ENCODE data around the gene ABL1.
"Not testable (repeated sequence)": the region's sequence is repeated elsewhere in the genome, so short reads cannot be mapped to it uniquely, and the experiment has no call there.

ABL1 gene

DNA sequence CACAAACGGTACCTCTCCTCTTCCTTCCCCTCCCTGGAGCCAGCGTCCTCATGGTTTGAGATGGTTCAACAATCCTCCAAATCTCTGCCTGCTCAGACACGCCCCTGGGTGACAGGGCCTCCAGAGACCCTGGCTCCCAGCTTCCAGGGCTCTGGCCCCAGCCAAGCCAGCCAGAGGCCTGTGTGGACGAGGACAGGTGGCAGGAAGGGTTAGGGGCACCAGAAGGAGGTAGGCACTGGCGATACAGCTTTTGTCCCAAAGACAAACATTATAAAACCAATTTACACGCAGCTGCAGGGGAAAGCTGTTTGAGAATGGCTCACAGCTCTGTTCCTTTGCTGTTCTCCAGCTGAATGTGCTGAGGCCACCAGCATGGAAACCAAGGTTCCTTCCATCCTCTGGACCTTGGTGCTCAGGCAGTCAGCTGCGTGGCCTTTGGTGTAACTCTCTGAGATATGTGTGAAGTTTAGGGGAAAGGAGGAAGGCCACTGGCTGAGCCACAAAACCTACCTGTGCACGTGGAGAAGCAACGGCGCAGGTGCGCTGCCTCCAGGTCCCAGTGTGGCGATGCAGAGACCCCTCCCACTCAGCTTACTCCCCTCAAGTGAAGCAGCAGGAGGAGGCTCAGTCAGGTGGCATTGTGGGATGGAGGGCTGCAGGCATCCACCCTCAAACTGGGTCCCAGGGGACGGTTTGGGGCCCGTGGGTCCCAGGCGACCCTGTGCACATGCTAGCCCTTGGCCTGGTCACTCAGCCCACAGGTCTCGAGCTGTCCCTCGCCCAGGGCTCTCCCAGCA is 65.8 kb downstream of the ABL1 start:
- in situ Hi-C loops (cut with HindIII; ENCODE audit: low sequenced_read_pairs): no loop called here

DNA sequence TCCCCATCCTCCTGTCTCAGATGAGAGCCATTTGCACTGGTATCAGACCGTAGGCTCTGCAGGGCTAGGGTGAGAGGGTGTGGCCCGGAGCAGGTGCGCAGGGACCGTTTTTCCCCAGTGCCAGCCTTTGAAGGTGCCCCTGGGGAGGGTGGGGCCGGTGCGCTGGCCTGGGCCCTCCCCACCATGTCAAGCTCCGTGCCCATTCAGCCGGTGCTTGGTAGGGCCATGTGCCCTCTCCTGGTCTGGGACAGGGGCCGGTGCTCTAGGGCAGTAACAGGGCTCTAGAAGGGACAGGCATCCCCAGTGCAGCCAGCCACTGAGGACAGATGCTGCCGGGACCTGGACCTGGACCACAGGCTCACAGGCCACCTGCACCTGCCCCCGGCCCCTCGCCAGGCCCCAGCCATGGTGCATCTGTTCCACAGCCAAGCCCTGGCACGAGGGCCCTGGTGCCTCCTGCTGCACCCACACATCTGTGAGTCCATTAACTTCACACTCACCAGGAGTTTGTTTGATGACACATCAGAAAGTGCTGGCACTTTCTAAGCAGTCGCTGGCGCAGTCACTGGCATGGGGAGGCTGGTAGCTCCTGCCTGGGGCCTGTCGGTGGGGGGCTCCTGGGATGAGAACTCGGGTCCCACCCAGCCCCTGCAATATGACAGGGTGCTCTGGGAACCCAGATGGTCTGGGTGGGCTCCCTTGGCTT is 66.6 kb downstream of the ABL1 start:
- in situ Hi-C loops (cut with HindIII; ENCODE audit: low sequenced_read_pairs): no loop called here

DNA sequence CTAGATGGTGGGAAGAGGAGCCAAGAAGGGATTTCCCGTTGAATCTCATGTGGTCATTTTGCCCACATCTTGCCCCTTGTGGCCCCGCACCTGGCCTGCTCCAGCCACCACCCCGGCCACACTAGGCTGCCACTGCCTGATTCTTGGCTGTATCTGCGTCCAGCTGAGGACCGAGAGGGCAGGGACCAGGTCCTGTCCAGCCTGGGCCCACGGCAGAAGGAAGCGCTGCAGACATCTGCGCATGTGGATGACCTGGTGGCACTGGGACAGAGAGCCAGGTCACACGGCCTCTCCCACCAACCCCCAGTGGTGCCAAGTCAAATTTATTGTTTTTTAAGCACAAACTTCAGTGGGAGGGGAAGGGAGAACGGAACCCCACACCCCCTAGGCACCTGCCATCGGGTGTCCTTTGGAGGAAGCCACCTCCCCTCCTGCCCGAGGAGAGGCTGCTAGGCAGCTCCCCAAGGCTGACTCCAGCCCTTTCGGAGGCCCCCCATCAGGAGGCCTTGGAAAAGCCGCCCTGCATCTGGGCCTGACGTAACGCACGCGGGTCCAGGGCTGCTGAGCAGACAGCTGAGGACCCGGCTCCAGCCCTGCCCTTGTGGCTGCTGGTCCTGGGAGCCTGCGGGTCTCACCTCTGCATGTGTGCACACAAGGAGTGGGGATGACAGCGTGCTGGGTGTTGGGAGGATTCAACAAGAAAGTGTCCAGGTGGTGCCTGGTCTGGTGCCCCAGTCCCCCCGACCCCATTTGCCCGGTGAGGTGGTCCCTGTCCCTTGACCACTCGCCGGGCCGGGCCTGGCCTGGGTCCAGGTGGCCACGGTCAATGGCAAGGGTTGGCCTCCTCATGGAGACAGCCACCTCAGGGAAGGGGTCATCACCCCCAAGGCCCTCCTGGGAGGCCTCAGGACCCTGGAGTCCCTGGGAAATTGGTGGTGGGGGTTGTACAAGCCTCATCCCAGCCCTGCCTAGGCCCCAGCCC is 67.4 kb downstream of the ABL1 start:
- in situ Hi-C loops (cut with HindIII; ENCODE audit: low sequenced_read_pairs): no loop called here

- in situ Hi-C loops (cut with HindIII; ENCODE audit: low sequenced_read_pairs): no loop called here
Observed at GRCh38 chr9:130903194-130904069, 68.4 kb downstream of the ABL1 start.

DNA sequence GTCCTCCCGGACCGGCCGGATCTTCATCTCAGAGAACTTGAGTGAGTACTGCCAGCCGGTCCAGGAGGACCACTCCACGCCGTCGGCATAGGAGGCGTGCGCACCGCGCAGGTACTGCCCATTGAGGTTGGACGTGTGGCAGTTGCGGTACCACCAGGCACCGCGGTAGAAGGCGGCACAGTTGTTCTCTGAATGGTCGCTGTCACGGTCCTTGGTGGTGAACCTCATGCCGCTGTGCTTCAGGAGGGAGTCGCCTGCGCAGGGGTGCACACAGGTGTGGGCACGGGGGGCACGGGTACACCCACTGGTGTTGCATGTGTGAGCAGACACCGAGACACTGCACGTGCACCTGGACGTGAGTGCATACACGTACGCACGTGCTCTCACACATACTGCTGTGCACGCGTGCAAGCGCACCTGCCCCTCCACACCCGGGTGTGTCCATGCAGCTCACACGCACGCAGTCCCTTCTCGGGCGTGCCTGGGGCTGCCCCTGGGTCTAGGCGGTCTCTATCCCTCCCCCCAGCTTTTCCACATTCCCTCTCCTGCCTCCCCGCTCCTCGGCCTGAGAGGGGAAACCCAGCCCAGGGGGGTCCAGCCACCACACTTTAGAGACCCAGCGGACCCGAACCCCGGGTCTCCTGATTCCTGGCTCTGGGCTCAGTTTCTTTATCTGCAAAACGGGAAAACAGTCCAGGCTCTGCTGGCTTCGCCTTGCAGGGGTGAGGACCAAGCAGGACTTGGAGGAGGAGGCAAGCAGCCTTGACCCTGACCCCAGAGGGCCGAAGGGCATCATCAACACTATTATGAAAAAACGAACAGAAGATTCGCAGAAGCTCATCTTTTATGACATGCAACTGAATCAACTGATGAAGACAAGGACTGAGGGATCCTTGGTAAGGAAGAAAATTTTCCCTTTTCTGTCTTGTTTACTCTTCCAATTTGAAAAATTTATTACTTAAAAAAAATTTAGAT is 69.3 kb downstream of the ABL1 start:
- in situ Hi-C loops (cut with HindIII; ENCODE audit: low sequenced_read_pairs): no loop called here

DNA sequence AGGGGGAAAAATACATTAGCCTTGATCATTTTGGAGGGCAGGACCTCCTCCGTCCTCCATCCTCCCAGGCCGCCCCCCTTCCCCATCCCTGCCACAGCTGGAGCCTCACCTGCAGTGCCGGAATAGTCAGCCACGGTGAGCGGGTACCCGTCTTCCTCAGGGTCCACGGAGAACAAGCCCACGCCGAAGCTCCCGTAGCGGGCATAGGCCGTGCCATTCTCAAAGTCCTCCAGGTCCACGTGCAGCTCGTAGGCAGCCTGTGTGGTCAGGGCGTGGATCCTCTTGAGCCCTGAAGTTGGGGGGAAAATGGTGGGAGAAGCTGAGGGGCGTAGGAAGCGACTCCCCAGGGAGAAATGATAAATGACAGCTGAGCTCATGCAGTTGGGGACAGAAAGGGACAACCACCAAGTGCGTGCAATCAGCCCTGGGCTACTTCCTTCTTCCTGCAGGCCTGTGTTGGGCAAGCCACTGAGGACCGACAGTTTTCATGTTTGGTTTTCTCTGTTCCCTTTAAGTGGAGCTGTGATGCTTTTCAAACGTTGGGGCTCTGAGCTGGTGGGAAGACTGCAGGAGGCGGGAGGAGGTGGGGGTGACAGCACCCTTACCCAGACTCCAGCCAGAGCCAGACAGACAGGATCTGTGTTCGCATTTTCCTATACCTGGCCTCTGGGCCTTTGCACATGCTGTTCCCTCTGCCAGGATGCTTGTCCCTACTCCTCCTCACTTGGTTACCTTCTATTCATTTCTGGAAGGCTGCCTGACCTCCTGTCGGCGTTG is 70.3 kb downstream of the ABL1 start:
- in situ Hi-C loops (cut with HindIII; ENCODE audit: low sequenced_read_pairs): no loop called here

- in situ Hi-C loops (cut with HindIII; ENCODE audit: low sequenced_read_pairs): no loop called here
Observed at GRCh38 chr9:130905902-130906734, 71.1 kb downstream of the ABL1 start.

DNA sequence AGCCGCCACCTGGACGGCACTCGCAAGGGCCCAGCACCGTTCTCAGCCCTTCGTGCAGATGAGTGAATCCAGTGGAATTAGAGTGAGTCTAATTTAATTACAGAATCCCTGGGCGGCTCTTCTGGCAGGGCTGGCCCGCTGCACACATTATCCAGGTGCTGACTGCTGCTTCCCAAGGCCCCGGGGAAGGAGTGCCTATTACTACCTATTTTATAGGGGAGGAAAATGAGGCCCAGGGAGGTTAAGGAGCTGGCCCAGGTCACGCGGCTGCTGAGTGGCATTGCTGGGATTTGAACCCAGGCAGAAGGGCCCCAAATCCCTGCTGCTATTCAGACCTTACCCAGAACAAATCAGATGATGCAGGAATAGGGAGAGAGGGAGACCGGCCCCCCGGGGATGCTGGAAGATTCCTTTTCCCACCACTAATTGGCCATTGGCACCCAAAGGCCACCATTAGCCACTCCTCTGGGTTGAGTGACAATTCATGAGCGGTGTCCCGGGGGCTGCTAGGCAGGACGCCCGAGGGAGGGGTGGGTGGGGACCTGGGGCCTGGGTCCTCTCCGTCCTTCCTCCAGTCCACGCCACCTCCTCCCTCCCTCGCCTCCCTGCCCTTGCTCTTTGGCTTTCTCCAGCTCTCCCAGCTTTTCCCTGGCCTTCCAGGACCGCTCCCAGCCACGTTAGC is 71.8 kb downstream of the ABL1 start:
- in situ Hi-C loops (cut with HindIII; ENCODE audit: low sequenced_read_pairs): no loop called here

DNA sequence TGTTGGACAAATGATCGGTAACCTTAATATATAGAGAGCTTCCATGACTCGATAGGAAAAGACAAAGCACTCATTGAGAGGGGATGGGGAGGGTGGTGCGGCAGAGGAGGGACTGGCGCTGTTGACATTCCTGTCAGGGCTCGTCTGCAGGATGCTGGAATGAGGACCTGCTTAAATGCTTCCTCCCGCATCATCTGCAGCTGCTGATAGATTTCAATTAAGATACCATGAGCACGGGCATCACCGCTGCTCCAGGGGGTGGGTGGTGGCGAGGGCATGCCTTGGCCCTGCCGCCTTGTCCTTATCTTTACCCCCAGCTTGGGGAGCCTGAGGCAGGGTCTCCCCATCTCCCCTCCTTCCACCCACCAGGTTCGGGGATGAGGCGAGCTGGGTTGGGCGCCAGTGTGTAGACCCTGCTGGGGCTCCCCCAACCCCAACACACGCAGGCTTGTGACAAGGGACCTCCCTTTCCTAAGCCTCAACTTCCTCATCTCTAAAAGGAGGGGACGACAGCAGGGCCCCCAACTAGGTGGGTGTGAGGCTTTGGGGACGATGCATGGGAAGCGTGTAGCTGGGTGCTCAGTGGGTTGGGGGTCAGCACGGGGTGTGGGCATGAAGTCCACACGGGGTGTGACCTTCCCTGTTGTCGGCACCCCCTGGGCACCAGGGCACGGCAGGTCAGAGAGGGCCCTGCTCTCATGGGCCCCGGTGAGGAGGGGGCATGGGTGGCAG is 73.3 kb downstream of the ABL1 start:
- in situ Hi-C loops (cut with HindIII; ENCODE audit: low sequenced_read_pairs): no loop called here

DNA sequence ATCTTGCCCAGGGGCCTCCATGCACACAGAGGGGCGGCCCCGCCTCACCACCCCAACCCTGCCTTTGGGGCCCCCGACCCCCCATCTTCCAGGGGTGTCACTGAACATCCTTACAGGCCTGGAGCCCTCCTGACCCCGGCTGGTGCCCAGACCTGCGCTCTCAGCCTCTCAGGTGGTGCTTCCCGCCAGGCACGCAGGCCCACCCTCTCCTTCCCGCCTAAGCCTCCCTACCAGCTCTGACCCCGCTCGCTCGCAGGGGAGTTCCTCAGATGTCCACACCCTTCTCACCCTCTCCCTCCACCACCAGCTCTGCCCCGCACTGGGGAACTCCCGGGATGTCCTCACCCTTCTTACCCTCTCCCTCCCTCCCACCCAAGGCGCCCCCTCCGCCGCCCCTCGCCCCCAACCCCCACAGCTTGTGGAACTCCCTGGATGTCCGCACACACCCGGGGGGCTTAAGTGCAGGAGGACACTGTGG is 73.9 kb downstream of the ABL1 start:
- in situ Hi-C loops (cut with HindIII; ENCODE audit: low sequenced_read_pairs): no loop called here

GRCh38 chr9:130910041-130910440 is 75.0 kb downstream of the ABL1 start:
- in situ Hi-C loops (cut with HindIII; ENCODE audit: low sequenced_read_pairs): not testable (repeated sequence)

DNA sequence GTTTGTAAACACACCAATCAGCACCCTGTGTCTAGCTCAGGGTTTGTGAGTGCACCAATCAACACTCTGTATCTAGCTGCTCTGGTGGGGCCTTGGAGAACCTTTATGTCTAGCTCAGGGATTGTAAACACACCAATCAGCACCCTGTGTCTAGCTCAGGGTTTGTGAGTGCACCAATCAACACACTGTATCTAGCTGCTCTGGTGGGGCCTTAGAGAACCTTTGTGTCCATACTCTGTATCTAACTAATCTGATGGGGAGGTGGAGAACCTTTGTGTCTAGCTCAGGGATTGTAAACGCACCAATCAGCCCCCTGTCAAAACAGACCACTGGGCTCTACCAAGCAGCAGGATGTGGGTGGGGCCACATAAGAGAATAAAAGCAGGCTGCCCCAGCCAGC is 75.6 kb downstream of the ABL1 start:
- in situ Hi-C loops (cut with HindIII; ENCODE audit: low sequenced_read_pairs): not testable (repeated sequence)

- in situ Hi-C loops (cut with HindIII; ENCODE audit: low sequenced_read_pairs): no loop called here
Observed at GRCh38 chr9:130911254-130912049, 76.4 kb downstream of the ABL1 start.

DNA sequence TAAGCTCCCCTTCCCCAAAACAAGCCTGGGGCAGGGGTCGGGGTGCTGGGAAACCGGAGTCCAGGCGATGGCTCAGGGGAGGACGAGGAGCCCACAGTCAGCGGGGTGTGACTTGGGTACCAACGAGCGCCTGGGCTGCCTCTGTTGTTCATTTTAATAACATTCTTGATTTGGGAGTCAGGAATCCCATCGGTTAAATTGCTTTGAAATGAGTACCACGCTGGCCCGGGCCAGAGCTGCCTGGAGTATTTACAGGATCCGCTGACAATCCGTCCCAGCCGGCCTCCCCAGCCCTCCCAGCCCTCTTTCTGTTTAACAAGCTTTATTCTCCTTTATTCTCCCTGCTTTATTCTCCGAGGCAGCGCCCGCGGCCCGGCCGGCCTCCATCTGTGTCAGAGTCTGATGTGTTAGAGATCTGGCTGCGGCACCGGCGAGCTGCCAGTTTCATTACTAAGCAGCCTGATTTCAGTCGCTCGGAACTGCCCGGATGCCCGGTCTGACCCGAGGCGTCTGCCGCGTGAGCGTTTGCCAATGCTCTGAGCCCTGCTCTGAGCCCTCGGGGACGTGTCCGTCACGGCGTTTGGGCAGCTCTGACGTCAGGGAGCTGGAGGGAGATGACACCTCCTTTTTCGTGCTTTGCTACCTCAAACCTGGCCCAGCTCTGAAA is 78.0 kb downstream of the ABL1 start:
- in situ Hi-C loops (cut with HindIII; ENCODE audit: low sequenced_read_pairs): no loop called here

Data from DLD1 (cell line).